Measurements from ENCODE around the gene CDR2L. TPM values are rescaled to one million over a fixed set of nuclear protein-coding genes. Genes with fewer than 3 reads are reported as not detected.

Gene CDR2L
- polyA plus RNA-seq, 2 of the 4 experiments (the other 2 are of a cell fraction): 18.5 to 34.0 TPM

DNA sequence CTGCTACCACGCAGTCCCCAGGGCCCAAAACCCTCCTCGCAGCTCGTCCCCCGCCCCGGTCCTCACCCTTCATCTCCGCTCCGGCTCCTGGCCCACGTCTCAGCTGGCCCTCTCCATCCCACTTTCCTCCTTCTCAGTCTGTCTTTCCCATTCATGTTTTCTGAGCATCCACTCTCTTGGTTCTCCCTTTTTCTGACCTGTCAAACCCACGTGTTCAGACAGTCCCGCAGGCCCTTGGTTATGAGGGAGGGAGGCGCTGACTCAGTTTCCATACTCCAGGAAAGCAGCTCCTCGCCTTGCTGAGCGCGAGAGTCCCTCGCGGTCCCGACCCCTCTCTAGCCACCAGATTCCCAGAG, 14.5 kb upstream of the CDR2L start (continued):
- TF ChIP-seq EHF (CRISPR knock-in tag; IDR thresholded peaks at IDR 0.05) (no peak), SMC3 (IDR thresholded peaks at IDR 0.05) (no peak), FOSB (CRISPR knock-in tag; IDR thresholded peaks at IDR 0.05) (no peak), RNF2 (IDR thresholded peaks at IDR 0.05; ENCODE audit: borderline replicate concordance, low read depth) (no peak; the same call in 1 of the 2 replicates), HOXA7 (CRISPR knock-in tag; IDR thresholded peaks at IDR 0.05) (no peak), HOXB5 (CRISPR knock-in tag; IDR thresholded peaks at IDR 0.05) (no peak)

- CTCF ChIA-PET: interaction anchor here (1.2 to 42.3 kb wide), 7 partner anchors 9 to 130 kb away, joined by 3 to 1448 read pairs (median 64); partner anchors contain the start of genes CDR2L, MRPL58, OTOP2 and OTOP3
- H3K27ac ChIP-seq: no peak overlapping the region
- FAIRE-seq: no peak
Observed at GRCh38 chr17:74975943-74976342, 11.5 kb upstream of the CDR2L start.

GRCh38 chr17:74977802-74978201, 9.6 kb upstream of the CDR2L start:
- Histone ChIP-seq H3K9me3 (no peaks in the 10 kb centered on the region), H3K4me2 (no peak overlapping the region), H3K27ac (no peak overlapping the region), H3K4me1 (peaks cover 9% of the 10 kb centered on the region), H3K4me3 (no peak overlapping the region)
- 93% methylated on average over 3 of the region's 3 CpGs for WGBS (ENCODE audit: missing lambda C conversion rate)
- TF ChIP-seq CBX2 (IDR thresholded peaks at IDR 0.05; ENCODE audit: borderline replicate concordance, low read depth) (no peak), EHMT2 (IDR thresholded peaks at IDR 0.05; ENCODE audit: low read depth) (no peak), PHF8 (IDR thresholded peaks at IDR 0.05; ENCODE audit: borderline replicate concordance, low read depth) (no peak), HOXB5 (CRISPR knock-in tag; IDR thresholded peaks at IDR 0.05) (no peak), KDM5A (IDR thresholded peaks at IDR 0.05) (no peak), EHF (CRISPR knock-in tag; IDR thresholded peaks at IDR 0.05) (no peak), MAX (IDR thresholded peaks at IDR 0.05) (no peak), JUNB (IDR thresholded peaks at IDR 0.05) (no peak), RCOR1 (IDR thresholded peaks at IDR 0.05; ENCODE audit: low read depth, low read length) (no peak), CHD4 (IDR thresholded peaks at IDR 0.05; ENCODE audit: borderline replicate concordance) (no peak), ZNF302 (CRISPR knock-in tag; IDR thresholded peaks at IDR 0.05) (no peak)
- TF ChIP-seq, protein P1, sequence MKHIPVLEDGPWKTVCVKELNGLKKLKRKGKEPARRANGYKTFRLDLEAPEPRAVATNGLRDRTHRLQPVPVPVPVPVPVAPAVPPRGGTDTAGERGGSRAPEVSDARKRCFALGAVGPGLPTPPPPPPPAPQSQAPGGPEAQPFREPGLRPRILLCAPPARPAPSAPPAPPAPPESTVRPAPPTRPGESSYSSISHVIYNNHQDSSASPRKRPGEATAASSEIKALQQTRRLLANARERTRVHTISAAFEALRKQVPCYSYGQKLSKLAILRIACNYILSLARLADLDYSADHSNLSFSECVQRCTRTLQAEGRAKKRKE (CRISPR knock-in tag; IDR thresholded peaks at IDR 0.05; ENCODE audit: low read depth): no peak
- TF ChIP-seq, protein P2, sequence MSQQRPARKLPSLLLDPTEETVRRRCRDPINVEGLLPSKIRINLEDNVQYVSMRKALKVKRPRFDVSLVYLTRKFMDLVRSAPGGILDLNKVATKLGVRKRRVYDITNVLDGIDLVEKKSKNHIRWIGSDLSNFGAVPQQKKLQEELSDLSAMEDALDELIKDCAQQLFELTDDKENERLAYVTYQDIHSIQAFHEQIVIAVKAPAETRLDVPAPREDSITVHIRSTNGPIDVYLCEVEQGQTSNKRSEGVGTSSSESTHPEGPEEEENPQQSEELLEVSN (IDR thresholded peaks at IDR 0.05; ENCODE audit: borderline replicate concordance, low read depth): no peak
- TF ChIP-seq, protein P3, sequence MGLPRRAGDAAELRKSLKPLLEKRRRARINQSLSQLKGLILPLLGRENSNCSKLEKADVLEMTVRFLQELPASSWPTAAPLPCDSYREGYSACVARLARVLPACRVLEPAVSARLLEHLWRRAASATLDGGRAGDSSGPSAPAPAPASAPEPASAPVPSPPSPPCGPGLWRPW (IDR thresholded peaks at IDR 0.05): no peak
- ChIA-PET CTCF (interaction anchor here (0.6 to 42.3 kb wide), 7 partner anchors 11 to 136 kb away, joined by 3 to 1448 read pairs (median 7); partner anchors contain the start of genes MRPL58, OTOP2, OTOP3 and USH1G), POLR2A (no interaction called here)
- no peak for FAIRE-seq
- no peak for DNase-seq (ENCODE audit: low read depth in 1 of 2, low spot score in 1 of 2)
- ATAC-seq: no peak

More at GRCh38 chr17:74975943-74976342, 11.5 kb upstream of the CDR2L start:
- no peak for DNase-seq (ENCODE audit: low read depth in 1 of 2, low spot score in 1 of 2)
- TF ChIP-seq KDM1A (IDR thresholded peaks at IDR 0.05; ENCODE audit: low read depth) (no peak), CHD4 (IDR thresholded peaks at IDR 0.05; ENCODE audit: borderline replicate concordance) (no peak)
- POLR2A ChIA-PET: interaction anchor here (1.3 kb wide), 1 partner anchor 36 kb away, joined by 3 read pairs; no protein-coding TSS in a partner anchor
- Histone ChIP-seq H3K9me3 (no peaks in the 10 kb centered on the region), H3K4me2 (no peak overlapping the region), H3K4me3 (no peak overlapping the region), H3K4me1 (peaks cover 9% of the 10 kb centered on the region)
- 59% methylated on average over 4 of the region's 4 CpGs for WGBS (ENCODE audit: missing lambda C conversion rate)
- no peak for ATAC-seq

GRCh38 chr17:74978240-74978639, 9.2 kb upstream of the CDR2L start:
- CTCF ChIA-PET: interaction anchor here (0.6 to 42.3 kb wide), 7 partner anchors 10 to 136 kb away, joined by 3 to 1448 read pairs (median 10); partner anchors contain the start of genes CDR2L, MRPL58, OTOP2 and OTOP3
- no peak overlapping the region for H3K4me3 ChIP-seq

More at GRCh38 chr17:74978240-74978639, 9.2 kb upstream of the CDR2L start:
- Histone ChIP-seq H3K4me1 (peaks cover 14% of the 10 kb centered on the region), H3K4me2 (no peak overlapping the region), H3K9me3 (no peaks in the 10 kb centered on the region), H3K27ac (no peak overlapping the region)
- no peak for DNase-seq (ENCODE audit: low read depth in 1 of 2, low spot score in 1 of 2)
- TF ChIP-seq GATA3 (IDR thresholded peaks at IDR 0.05; ENCODE audit: borderline replicate concordance): no peak
- no peak for TF ChIP-seq EHF (CRISPR knock-in tag; IDR thresholded peaks at IDR 0.05)
- TF ChIP-seq KDM5A (IDR thresholded peaks at IDR 0.05): no peak
- POLR2A ChIA-PET: no interaction called here
- no peak for FAIRE-seq
- WGBS (ENCODE audit: missing lambda C conversion rate): 75% methylated on average over 3 of the region's 3 CpGs
- ATAC-seq: no peak

All from A549 (cell line).